Measurements from ENCODE around the gene GRHPR.

- no peak for TF ChIP-seq CTCF (IDR thresholded peaks at IDR 0.05)
- no peak for TF ChIP-seq POLR2A (IDR thresholded peaks at IDR 0.05; ENCODE audit: low read depth)
Observed at GRCh38 chr9:37407468-37407867, 15.0 kb upstream of the GRHPR start.

Data from esophagus muscularis mucosa (tissue), 3 donors.